BJ (cell line): ENCODE data around the gene PQBP1. TPM values are rescaled to one million over a fixed set of nuclear protein-coding genes. Genes with fewer than 3 reads are reported as not detected.

Source experiments
- CTCF ChIA-PET: fragments of 350-600 bp; formaldehyde crosslinking; extraction: SDS; loops from one replicate; lab custom pipeline; 2021; ENCODE audit warnings: antibody characterized with exemption, inconsistent platforms; lab: Yijun Ruan, JAX
- POLR2A ChIA-PET: fragments of 300-600 bp; sonication (Branson Sonifier 250); formaldehyde crosslinking; extraction: SDS; loops from one replicate; lab custom pipeline; 2021; ENCODE audit warnings: antibody characterized with exemption; lab: Charles Lee
- DNase-seq: peaks from one replicate; pipeline ENCODE4 v3.0.0-alpha.2; 2011; ENCODE audit warnings: low read depth
- H3K27me3 ChIP-seq: 2 replicates; pipeline ENCODE4 v1.6.0; 2011; ENCODE audit warnings: low read length; ENCODE audit not compliant: control insufficient read depth, insufficient read depth
- H3K36me3 ChIP-seq: 2 replicates; pipeline ENCODE4 v1.5.1; 2011; ENCODE audit warnings: low read length; ENCODE audit not compliant: control insufficient read depth, insufficient read depth
- H3K4me3 ChIP-seq: 2 replicates; pipeline ENCODE4 v1.5.1; 2011; ENCODE audit warnings: low read depth, mild to moderate bottlenecking, control low read depth, low read length
- polyA plus RNA-seq: library from polyadenylated mRNA; depleted of rRNA; stranded (reverse); fragments of >200 nt; gene quantifications from 2 replicates; pipeline ENCODE4 v1.2.3, GENCODE V29; 2011
- TF ChIP-seq, protein P1 (sequence below): IDR thresholded peaks from 2 replicates; pipeline ENCODE4 v1.5.1; 2011; ENCODE audit warnings: low read depth, mild to moderate bottlenecking, control low read depth, inconsistent platforms, low read length, moderate library complexity; ENCODE audit not compliant: insufficient read depth

PQBP1 gene
- polyA plus RNA-seq, 1 experiment, result 89.6 TPM

DNA sequence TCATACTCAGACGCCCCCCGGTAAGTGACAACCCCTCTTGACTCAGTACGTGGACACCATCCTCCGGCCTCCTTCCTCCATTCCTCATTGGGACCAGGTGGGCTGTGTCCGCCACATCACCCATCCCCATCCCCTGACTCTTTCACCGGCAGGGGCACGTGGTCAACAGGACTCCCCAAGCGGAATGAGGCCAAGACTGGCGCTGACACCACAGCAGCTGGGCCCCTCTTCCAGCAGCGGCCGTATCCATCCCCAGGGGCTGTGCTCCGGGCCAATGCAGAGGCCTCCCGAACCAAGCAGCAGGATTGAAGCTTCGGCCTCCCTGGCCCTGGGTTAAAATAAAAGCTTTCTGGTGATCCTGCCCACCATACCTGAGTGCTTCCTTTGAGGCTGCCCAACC, 5.0 kb downstream of the PQBP1 start:
- ChIA-PET POLR2A (no interaction called here), CTCF (no interaction called here)
- no peaks in the 10 kb centered on the region for H3K27me3 ChIP-seq
- no peak for DNase-seq
- TF ChIP-seq, protein P1, sequence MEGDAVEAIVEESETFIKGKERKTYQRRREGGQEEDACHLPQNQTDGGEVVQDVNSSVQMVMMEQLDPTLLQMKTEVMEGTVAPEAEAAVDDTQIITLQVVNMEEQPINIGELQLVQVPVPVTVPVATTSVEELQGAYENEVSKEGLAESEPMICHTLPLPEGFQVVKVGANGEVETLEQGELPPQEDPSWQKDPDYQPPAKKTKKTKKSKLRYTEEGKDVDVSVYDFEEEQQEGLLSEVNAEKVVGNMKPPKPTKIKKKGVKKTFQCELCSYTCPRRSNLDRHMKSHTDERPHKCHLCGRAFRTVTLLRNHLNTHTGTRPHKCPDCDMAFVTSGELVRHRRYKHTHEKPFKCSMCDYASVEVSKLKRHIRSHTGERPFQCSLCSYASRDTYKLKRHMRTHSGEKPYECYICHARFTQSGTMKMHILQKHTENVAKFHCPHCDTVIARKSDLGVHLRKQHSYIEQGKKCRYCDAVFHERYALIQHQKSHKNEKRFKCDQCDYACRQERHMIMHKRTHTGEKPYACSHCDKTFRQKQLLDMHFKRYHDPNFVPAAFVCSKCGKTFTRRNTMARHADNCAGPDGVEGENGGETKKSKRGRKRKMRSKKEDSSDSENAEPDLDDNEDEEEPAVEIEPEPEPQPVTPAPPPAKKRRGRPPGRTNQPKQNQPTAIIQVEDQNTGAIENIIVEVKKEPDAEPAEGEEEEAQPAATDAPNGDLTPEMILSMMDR, result no peak
- peaks cover 10% of the 10 kb centered on the region for H3K36me3 ChIP-seq
- H3K4me3 ChIP-seq, result no peak overlapping the region

DNA sequence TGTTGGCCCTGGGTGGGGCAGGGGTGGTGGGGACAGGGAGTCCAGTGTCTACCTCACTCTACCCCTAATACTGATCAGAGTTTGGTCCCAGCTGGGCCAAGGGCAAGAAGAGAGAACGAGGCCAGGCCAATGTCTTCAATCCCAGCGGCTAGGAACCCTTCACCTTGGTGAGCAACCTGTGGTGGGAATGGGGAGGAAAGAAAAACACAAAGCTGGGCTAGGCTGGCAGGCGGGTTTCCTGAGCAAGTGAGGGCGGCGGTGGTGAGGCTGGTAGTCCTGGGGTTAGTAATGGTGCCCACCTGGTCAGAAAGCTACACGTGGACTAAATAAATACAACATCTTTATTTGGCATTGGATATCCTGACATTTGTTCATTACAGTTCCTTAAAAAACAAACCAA, 5.6 kb downstream of the PQBP1 start:
- H3K36me3 ChIP-seq, result peaks cover 10% of the 10 kb centered on the region
- DNase-seq, result no peak
- TF ChIP-seq, protein P1, result no peak
- ChIA-PET CTCF (interaction anchor here (1.0 kb wide), 1 partner anchor 109 kb away, joined by 3 read pairs; no protein-coding TSS in a partner anchor), POLR2A (no interaction called here)
- H3K4me3 ChIP-seq, result no peak overlapping the region
- H3K27me3 ChIP-seq, result no peaks in the 10 kb centered on the region

DNA sequence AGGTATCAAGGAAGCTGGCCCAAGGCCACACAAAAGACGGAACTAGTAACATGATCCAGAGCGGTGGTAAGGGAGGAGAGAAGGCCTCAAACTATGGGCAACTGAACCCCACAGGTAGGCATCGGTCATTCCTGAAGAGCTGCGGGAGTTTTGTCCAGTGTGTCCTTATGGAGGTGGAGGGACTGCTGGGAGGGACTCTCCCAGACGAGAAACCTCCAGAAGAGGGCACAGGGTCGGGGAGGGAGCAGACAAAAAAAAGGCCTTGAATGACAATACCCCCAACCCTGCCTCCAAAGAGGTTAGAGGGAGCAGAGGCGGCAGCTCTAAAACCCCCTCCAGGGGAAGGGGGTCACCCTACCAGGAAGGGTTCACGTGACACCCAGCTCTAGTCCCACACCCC, 6.5 kb downstream of the PQBP1 start:
- no peak overlapping the region for H3K4me3 ChIP-seq
- no peak for DNase-seq
- POLR2A ChIA-PET, result no interaction called here
- TF ChIP-seq, protein P1, result no peak
- peaks cover 10% of the 10 kb centered on the region for H3K36me3 ChIP-seq
- no peaks in the 10 kb centered on the region for H3K27me3 ChIP-seq
- CTCF ChIA-PET, result interaction anchor here (1.0 kb wide), 1 partner anchor 109 kb away, joined by 3 read pairs; no protein-coding TSS in a partner anchor

DNA sequence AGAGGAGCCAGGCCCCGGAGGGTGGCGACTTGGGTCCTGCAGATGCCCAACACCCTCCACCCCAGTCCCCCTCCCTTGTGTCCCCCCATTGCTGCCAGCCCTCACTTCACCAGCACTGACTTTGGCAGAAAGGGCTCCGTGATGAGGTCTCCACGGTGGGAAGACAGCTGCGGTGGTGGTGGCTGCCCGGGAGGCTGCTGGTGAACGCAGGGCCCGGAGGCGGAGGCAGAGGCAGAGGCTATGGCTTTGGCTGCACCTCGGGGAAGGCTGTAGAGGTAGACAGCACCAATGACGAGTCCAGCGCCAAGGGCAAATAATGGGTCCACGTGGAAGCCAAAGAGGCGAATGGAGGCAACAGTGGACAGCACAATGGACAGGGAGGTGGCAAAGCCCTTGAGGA, 6.9 kb downstream of the PQBP1 start:
- ChIA-PET POLR2A (no interaction called here), CTCF (interaction anchor here (1.0 kb wide), 1 partner anchor 110 kb away, joined by 3 read pairs; no protein-coding TSS in a partner anchor)
- H3K27me3 ChIP-seq, result no peaks in the 10 kb centered on the region
- TF ChIP-seq, protein P1, result no peak
- H3K36me3 ChIP-seq, result peaks cover 11% of the 10 kb centered on the region
- DNase-seq, result no peak
- no peak overlapping the region for H3K4me3 ChIP-seq

DNA sequence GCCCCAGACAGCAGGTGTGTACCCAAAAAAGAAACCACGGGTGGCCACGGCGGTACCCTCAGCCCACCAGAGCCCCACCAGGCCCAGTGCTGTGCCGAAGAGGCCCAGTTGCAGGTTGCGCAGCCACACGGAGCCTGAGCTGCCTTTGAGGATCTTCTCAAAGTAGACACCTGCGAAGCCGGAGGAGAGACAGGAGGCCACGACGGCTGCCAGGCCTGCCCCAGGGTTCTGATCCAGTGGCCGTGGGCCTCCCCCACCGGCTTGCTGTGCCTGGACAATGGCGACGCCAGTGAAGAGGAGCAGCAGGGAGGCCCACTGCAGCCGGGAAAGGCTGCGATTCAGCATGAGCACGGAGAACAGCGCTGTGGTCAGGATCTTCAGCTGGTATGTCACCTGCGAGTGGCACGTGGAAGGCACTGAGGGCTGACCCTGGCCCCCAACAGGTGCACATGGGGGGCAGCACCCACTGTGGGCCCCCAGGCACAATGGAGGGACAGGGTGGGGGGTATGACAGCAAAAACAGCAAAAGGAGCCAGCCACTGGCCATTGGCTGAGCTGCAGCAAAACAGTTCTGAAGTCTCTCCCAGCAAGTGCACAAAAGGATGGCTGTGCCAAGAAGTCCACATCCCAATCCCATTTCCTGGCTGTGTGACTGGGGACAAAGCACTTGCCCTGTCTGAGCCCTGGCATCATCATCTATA, 7.5 kb downstream of the PQBP1 start:
- TF ChIP-seq, protein P1, result no peak
- Histone ChIP-seq H3K4me3 (no peak overlapping the region), H3K36me3 (peaks cover 11% of the 10 kb centered on the region), H3K27me3 (no peaks in the 10 kb centered on the region)
- no peak for DNase-seq
- ChIA-PET CTCF (interaction anchor here (1.9 kb wide), 1 partner anchor 11 kb away, joined by 7 read pairs; no protein-coding TSS in a partner anchor), POLR2A (no interaction called here)
